ENCODE results near the gene GRM6.

The GRM6 gene

DNA sequence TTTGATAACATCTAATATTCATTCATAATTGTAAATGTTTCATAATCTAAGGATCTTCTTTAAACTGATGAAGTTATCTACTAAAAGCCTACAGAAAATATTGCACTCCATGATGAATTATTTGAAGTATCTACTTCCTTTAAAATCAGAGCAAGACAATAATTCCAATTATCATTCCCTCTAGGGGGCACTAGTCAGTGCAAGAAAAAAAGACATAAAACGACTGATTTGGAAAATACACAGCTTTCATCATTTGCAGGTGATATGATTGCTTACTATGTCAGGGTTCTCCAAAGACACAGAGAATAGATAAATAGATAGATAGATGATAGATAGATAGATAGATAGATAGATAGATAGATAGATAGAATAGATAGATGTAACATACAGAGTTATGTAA is 13.5 kb upstream of the GRM6 start:
- DNase-seq, result peak in 1 of 2 donors; percentile 10
- H3K23ac ChIP-seq (ENCODE audit: low read length), result no peak overlapping the region
- no peak overlapping the region for H2AFZ ChIP-seq (ENCODE audit: insufficient read depth, low read length, poor library complexity)
- H3K18ac ChIP-seq (ENCODE audit: low read length), result no peak overlapping the region
- no peak overlapping the region for H3K4me3 ChIP-seq (ENCODE audit: low read depth, low read length)
- H3K79me1 ChIP-seq (ENCODE audit: low read length), result no peaks in the 10 kb centered on the region
- H3K9me3 ChIP-seq (ENCODE audit: insufficient read depth, low read depth, low read length), result no peaks in the 10 kb centered on the region
- H2BK12ac ChIP-seq (ENCODE audit: low read length), result no peak overlapping the region
- H3K27ac ChIP-seq (ENCODE audit: low read depth, low read length), result no peak overlapping the region
- H2AK5ac ChIP-seq (ENCODE audit: low read length), result no peak overlapping the region
- no peak overlapping the region for H2BK5ac ChIP-seq (ENCODE audit: low read depth, low read length, poor library complexity)
- H4K12ac ChIP-seq (ENCODE audit: low read depth, low read length), result no peak overlapping the region
- WGBS (ENCODE audit: extremely low coverage, insufficient coverage, insufficient read length), result no CpG with 5 or more reads among the region's 1 CpG
- H3K14ac ChIP-seq (ENCODE audit: low read length), result no peak overlapping the region
- no peaks in the 10 kb centered on the region for H3K27me3 ChIP-seq (ENCODE audit: insufficient read depth, low read length)
- no peak overlapping the region for H3K4me2 ChIP-seq (ENCODE audit: low read length)
- no peak overlapping the region for H4K8ac ChIP-seq (ENCODE audit: low read depth, low read length)
- H3K9ac ChIP-seq (ENCODE audit: low read length), result no peak overlapping the region
- no peaks in the 10 kb centered on the region for H3K4me1 ChIP-seq (ENCODE audit: control insufficient read depth in 1 of 2, insufficient read depth in 2 of 2, low read length in 2 of 2)
- no peaks in the 10 kb centered on the region for H3K36me3 ChIP-seq (ENCODE audit: control insufficient read depth in 1 of 2, insufficient read depth in 2 of 2, low read length in 2 of 2)
- H3K4ac ChIP-seq (ENCODE audit: low read depth, low read length), result no peak overlapping the region
- H2BK120ac ChIP-seq (ENCODE audit: insufficient read depth, low read length, poor library complexity), result no peak overlapping the region
- H4K91ac ChIP-seq (ENCODE audit: low read depth, low read length), result no peak overlapping the region
- no peaks in the 10 kb centered on the region for H3K79me2 ChIP-seq (ENCODE audit: control insufficient read depth, insufficient read depth, low read length, poor library complexity)

DNA sequence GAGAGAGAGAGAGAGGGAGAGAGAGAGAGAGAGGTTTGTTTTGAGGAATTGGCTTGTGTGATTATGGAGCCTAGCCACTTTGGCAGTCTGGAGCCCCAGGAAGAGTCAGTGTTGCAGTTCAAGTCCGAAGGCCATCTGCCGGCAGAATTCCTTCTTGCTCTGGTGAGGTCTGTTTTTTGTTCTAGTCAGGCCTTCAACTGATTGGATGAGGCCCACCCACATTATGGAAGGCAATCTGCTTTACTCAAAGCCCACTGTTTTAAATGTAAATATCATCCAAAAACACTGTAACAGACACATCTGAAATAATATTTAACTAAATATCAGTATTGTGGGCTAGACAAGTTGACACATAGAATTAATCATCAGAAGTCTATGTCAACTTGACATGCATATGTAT is 11.4 kb upstream of the GRM6 start:
- H3K79me1 ChIP-seq (ENCODE audit: low read length), result no peaks in the 10 kb centered on the region
- no peak overlapping the region for H3K23ac ChIP-seq (ENCODE audit: low read length)
- no peak overlapping the region for H3K4me3 ChIP-seq (ENCODE audit: low read depth, low read length)
- H3K4ac ChIP-seq (ENCODE audit: low read depth, low read length), result no peak overlapping the region
- no peaks in the 10 kb centered on the region for H3K79me2 ChIP-seq (ENCODE audit: control insufficient read depth, insufficient read depth, low read length, poor library complexity)
- H2AK5ac ChIP-seq (ENCODE audit: low read length), result no peak overlapping the region
- no peak overlapping the region for H3K9ac ChIP-seq (ENCODE audit: low read length)
- H2AFZ ChIP-seq (ENCODE audit: insufficient read depth, low read length, poor library complexity), result no peak overlapping the region
- no peak overlapping the region for H2BK5ac ChIP-seq (ENCODE audit: low read depth, low read length, poor library complexity)
- H3K9me3 ChIP-seq (ENCODE audit: insufficient read depth, low read depth, low read length), result no peaks in the 10 kb centered on the region
- no peaks in the 10 kb centered on the region for H3K36me3 ChIP-seq (ENCODE audit: control insufficient read depth in 1 of 2, insufficient read depth in 2 of 2, low read length in 2 of 2)
- H3K18ac ChIP-seq (ENCODE audit: low read length), result no peak overlapping the region
- no peaks in the 10 kb centered on the region for H3K4me1 ChIP-seq (ENCODE audit: control insufficient read depth in 1 of 2, insufficient read depth in 2 of 2, low read length in 2 of 2)
- no peak overlapping the region for H3K4me2 ChIP-seq (ENCODE audit: low read length)
- H3K27me3 ChIP-seq (ENCODE audit: insufficient read depth, low read length), result no peaks in the 10 kb centered on the region
- H4K12ac ChIP-seq (ENCODE audit: low read depth, low read length), result no peak overlapping the region
- no peak for DNase-seq
- H4K91ac ChIP-seq (ENCODE audit: low read depth, low read length), result no peak overlapping the region
- no CpG with 5 or more reads among the region's 2 CpGs for WGBS (ENCODE audit: extremely low coverage, insufficient coverage, insufficient read length)
- no peak overlapping the region for H2BK12ac ChIP-seq (ENCODE audit: low read length)
- no peak overlapping the region for H2BK120ac ChIP-seq (ENCODE audit: insufficient read depth, low read length, poor library complexity)
- no peak overlapping the region for H3K14ac ChIP-seq (ENCODE audit: low read length)
- H3K27ac ChIP-seq (ENCODE audit: low read depth, low read length), result no peak overlapping the region
- H4K8ac ChIP-seq (ENCODE audit: low read depth, low read length), result no peak overlapping the region

DNA sequence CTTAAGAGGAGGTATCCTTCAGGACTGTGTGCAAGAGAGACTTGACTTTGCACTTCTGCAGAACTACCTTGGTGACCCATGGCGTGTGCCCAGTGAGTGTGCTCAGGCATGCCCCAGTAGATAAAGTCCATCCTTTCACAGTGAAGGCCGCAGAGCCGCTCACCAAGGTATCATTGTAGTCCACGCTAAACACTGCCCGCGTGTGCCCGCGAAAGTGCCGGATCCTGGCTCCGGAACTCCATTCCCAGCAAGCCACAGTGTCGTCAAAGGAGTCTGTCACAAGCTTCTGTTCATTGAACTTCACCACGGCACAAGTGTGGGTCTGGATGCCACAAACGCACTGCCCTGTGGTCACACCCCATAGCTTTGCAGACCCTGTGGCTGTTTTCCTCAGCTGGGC is 3.3 kb upstream of the GRM6 start:
- no peak overlapping the region for H2AFZ ChIP-seq (ENCODE audit: insufficient read depth, low read length, poor library complexity)
- H2BK5ac ChIP-seq (ENCODE audit: low read depth, low read length, poor library complexity), result no peak overlapping the region
- no peak overlapping the region for H3K9ac ChIP-seq (ENCODE audit: low read length)
- H3K18ac ChIP-seq (ENCODE audit: low read length), result no peak overlapping the region
- peaks cover 4% of the 10 kb centered on the region in 2 experiments for H3K4me1 ChIP-seq (ENCODE audit: control insufficient read depth in 1 of 2, insufficient read depth in 2 of 2, low read length in 2 of 2)
- H2BK12ac ChIP-seq (ENCODE audit: low read length), result no peak overlapping the region
- peaks cover 26% of the 10 kb centered on the region for H3K27me3 ChIP-seq (ENCODE audit: insufficient read depth, low read length)
- no CpG with 5 or more reads among the region's 13 CpGs for WGBS (ENCODE audit: extremely low coverage, insufficient coverage, insufficient read length)
- H3K9me3 ChIP-seq (ENCODE audit: insufficient read depth, low read depth, low read length), result peaks cover 25% of the 10 kb centered on the region
- no peak overlapping the region for H4K8ac ChIP-seq (ENCODE audit: low read depth, low read length)
- H3K4me3 ChIP-seq (ENCODE audit: low read depth, low read length), result no peak overlapping the region
- no peak overlapping the region for H3K27ac ChIP-seq (ENCODE audit: low read depth, low read length)
- no peak overlapping the region for H4K91ac ChIP-seq (ENCODE audit: low read depth, low read length)
- no peak for DNase-seq
- no peak overlapping the region for H3K4me2 ChIP-seq (ENCODE audit: low read length)
- H3K79me2 ChIP-seq (ENCODE audit: control insufficient read depth, insufficient read depth, low read length, poor library complexity), result no peaks in the 10 kb centered on the region
- H3K4ac ChIP-seq (ENCODE audit: low read depth, low read length), result no peak overlapping the region
- H2AK5ac ChIP-seq (ENCODE audit: low read length), result no peak overlapping the region
- H3K23ac ChIP-seq (ENCODE audit: low read length), result no peak overlapping the region
- H3K36me3 ChIP-seq (ENCODE audit: control insufficient read depth in 1 of 2, insufficient read depth in 2 of 2, low read length in 2 of 2), result no peaks in the 10 kb centered on the region
- H3K79me1 ChIP-seq (ENCODE audit: low read length), result no peaks in the 10 kb centered on the region
- H2BK120ac ChIP-seq (ENCODE audit: insufficient read depth, low read length, poor library complexity), result no peak overlapping the region
- no peak overlapping the region for H4K12ac ChIP-seq (ENCODE audit: low read depth, low read length)
- no peak overlapping the region for H3K14ac ChIP-seq (ENCODE audit: low read length)

DNA sequence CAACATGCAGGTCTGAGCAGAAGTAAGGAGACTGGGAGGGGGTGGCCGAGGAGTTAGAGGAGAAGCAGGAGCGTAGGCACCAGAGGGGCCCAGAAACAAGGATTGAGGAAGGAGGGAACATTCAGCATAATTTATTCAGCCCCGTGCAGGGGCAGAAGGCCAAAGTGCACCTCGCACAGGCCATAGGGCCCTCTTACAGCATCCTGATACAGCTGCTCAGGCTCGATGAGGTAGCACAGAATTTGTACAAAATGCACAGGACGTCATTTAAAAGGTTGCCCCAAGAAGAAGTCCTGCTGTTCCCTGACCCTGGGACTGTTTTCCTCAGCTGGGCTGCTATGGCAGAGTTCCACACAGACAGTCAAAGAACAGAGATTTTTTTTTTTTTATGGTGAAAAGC is 2.1 kb upstream of the GRM6 start:
- H3K36me3 ChIP-seq (ENCODE audit: control insufficient read depth in 1 of 2, insufficient read depth in 2 of 2, low read length in 2 of 2), result no peaks in the 10 kb centered on the region
- H3K79me2 ChIP-seq (ENCODE audit: control insufficient read depth, insufficient read depth, low read length, poor library complexity), result no peaks in the 10 kb centered on the region
- no peak overlapping the region for H3K14ac ChIP-seq (ENCODE audit: low read length)
- H4K12ac ChIP-seq (ENCODE audit: low read depth, low read length), result no peak overlapping the region
- no peak overlapping the region for H3K4me2 ChIP-seq (ENCODE audit: low read length)
- H3K27ac ChIP-seq (ENCODE audit: low read depth, low read length), result no peak overlapping the region
- no peak overlapping the region for H2AK5ac ChIP-seq (ENCODE audit: low read length)
- no peak overlapping the region for H2BK12ac ChIP-seq (ENCODE audit: low read length)
- no peak overlapping the region for H3K4ac ChIP-seq (ENCODE audit: low read depth, low read length)
- H2AFZ ChIP-seq (ENCODE audit: insufficient read depth, low read length, poor library complexity), result no peak overlapping the region
- no peak overlapping the region for H3K18ac ChIP-seq (ENCODE audit: low read length)
- H4K91ac ChIP-seq (ENCODE audit: low read depth, low read length), result no peak overlapping the region
- no peak overlapping the region for H4K8ac ChIP-seq (ENCODE audit: low read depth, low read length)
- no peak overlapping the region for H2BK120ac ChIP-seq (ENCODE audit: insufficient read depth, low read length, poor library complexity)
- no peaks in the 10 kb centered on the region for H3K79me1 ChIP-seq (ENCODE audit: low read length)
- no peak overlapping the region for H3K9ac ChIP-seq (ENCODE audit: low read length)
- peaks cover 26% of the 10 kb centered on the region for H3K27me3 ChIP-seq (ENCODE audit: insufficient read depth, low read length)
- peaks cover 27% of the 10 kb centered on the region for H3K9me3 ChIP-seq (ENCODE audit: insufficient read depth, low read depth, low read length)
- no CpG with 5 or more reads among the region's 6 CpGs for WGBS (ENCODE audit: extremely low coverage, insufficient coverage, insufficient read length)
- no peak overlapping the region for H3K4me3 ChIP-seq (ENCODE audit: low read depth, low read length)
- no peak overlapping the region for H2BK5ac ChIP-seq (ENCODE audit: low read depth, low read length, poor library complexity)
- peaks cover 4% of the 10 kb centered on the region in 2 experiments for H3K4me1 ChIP-seq (ENCODE audit: control insufficient read depth in 1 of 2, insufficient read depth in 2 of 2, low read length in 2 of 2)
- H3K23ac ChIP-seq (ENCODE audit: low read length), result no peak overlapping the region
- DNase-seq, result no peak
